ENCODE measurements around the gene ARHGEF2.

The ARHGEF2 gene

DNA sequence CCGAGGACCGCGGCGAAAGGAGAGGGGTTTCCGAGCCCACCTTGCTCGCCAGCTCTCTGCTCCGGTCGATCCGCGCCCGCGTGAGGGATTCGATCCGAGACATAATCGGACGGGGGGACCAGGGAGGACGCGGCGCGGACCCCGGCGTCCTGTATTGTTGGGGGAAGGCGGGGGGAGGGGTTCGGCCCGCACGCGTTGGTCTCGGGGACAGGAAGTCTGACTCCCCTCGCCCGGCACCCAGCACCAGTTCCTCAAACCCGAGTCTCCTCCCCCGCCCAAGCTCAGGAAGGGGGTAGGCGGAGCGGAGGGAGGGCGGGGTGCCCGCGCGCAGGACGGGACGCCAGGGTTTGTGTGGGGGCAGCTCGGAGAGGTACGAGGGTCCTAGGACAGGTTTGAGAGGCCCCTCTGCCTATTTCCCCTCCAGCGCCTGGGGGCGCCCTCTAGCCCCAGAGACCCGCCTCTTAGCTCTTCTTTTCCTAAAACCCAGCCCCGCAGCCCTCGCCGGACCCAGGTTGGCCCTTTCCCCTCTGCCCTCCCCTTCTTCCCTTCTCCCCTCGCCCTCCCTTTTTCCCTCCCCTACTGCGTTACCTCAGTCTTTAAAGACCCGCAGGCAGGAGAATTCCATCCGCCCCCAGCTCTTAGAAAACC, at the start of gene ARHGEF2:
TSS of gene ARHGEF2 (minus strand) at position 223 of the 648 bp plus-strand sequence. CDS start at position 103, 120 bp downstream.
- peak in 47 of 58 donors; percentile 17 to 71 (median 50) for DNase-seq

DNA sequence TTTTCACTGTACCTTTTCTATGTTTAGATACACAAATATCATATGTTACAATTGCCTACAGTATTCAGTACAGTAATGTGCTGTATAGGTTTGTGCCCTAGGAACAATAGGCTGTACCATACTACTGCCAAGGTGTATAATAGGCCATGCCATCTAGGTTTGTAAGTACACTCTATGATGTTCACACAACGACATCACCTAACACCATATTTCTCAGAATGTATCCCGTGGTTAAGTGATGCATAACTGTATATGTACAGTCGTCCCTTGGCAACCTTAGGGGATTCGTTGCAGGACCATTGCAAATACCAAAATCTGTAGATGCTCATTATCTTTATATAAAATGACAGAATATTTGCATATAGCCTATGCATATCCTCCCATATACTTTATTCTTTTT, 48.2 kb upstream of the ARHGEF2 start:
- no peak for DNase-seq

DNA sequence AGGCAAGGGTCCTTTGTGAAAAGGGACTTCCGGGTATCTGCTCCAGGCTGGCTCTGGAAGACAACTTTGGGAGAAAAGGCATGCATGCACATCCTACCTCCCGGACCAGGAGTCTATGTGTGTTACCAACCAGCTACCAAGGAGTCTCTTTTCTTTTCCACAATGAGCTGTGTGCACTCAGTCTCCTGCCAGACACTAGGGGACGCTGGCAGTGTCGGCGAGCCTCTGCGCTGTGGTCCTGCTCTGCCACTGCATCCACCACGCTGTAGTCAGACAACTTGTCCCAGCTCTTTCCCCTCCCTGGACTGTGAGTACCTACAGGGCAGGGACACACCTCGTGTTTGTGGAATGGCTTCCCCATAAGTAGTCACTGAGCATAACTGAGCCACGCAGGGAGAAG, 47.5 kb upstream of the ARHGEF2 start:
- DNase-seq, result peak in 11 of 58 donors; percentile 1 to 13 (median 7)

DNA sequence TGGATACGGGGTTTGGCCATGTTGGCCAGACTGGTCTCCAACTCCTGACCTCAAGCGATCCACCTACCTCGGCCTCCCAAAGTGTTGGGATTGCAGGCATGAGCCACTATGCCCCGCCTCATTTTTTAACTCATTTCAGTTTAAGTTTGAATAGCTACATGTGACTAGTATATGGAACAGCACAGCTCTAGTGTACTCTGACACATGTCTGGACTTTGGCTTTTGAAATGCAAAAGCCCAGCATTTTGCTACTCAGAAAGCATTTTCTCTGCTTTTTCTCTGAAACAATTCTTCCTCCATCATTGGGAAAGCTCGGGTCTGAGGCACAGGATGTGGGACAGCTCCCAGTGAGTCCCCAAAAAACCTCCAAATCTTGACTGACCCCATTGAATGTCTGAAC, 46.5 kb upstream of the ARHGEF2 start:
- no peak for DNase-seq

DNA sequence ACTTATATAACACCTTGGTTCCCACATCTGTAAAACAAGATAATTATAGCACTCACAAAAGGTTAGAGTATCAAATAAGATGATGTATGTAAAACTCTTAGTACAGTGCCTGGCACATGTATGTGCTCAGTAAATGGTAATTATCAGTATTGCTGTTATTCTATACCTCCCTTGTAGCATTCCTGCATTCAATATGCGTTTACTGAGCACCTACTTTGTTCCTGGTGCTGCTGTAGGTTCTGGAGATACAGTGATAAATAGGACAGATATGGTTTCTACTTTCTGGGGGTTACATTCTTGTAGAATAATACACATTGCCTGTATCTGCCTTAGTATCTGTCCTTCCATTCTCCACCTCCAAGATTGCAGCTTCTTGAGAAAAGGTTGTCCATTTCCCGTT, 43.6 kb upstream of the ARHGEF2 start:
- DNase-seq, result no peak

DNA sequence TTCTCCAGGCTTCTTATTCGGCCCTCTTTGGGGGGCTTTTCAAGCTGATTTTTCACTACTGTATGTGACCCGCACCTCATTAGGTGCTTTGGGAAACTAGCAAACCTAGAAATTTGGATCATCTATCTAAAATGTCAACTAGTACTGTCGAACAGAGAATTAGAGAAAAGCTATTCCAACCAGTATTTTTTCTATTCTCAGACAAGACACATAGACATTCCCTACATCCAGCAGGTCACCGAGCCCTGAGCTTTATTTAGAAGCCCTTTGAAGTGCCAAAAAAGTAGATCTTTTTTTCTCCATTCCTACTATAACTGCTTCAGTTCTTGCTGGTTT, 42.7 kb upstream of the ARHGEF2 start:
- no peak for DNase-seq

DNA sequence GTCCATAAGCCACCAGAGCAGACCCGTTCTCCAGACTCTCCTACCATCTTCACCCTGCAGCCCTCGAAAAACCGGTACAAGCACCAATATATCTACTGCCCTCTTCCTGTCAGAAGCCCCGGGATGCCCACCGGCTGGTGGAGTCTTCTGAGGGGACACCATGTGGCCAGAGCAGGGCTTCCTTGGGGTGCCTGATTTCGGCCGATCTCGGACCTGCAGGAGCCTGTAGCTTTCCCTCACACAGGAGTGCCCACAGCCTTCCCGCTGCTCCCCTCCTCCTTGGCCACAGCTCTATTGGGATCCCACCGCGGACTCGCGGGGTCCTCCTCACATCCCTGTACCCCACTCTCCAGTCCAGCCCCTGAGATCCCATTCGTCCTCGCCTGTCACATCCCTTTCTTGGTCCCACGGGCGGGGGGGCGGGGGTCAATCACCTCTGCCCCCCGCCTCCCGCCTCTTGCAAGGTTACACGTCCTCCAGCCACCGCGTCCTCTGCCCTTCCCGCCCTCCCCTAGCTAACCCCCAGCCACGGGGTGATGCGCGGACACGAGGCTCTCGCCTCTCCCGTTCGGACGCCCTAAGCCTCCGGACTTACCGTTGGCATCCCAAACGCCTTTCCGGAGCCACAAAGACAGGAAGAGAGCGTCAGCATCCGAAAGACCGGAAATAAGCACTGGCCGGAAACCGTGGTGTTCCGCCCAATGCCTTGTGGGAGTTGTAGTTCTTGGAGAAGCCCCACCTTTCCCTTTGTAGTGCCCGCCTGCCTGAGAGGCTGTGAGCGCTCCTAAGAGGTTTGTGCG, 42.1 kb upstream of the ARHGEF2 start, which contains the start of gene SSR2:
TSS of gene SSR2 (minus strand) at position 659 of the 800 bp plus-strand sequence. CDS start 784 bp downstream, outside the sequence.
- peak in 57 of 58 donors; percentile 26 to 95 (median 82) for DNase-seq

DNA sequence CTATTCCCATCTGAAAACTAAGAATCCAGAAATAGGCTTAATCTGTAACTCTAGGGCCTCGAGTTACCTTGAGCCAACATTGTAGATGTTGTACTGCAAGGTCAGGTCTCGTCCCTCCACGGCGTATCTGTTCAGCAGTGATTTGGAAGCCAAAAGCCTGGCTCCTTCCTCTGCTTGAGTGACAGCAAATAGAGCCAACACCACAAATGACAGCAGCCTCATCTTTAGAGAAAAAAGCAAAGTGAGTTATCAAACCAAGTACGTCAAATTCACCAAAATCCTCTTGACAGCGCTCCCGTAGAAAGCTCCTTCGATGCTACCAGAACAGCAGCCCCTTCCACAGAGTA, 41.6 kb upstream of the ARHGEF2 start:
- no peak for DNase-seq

DNA sequence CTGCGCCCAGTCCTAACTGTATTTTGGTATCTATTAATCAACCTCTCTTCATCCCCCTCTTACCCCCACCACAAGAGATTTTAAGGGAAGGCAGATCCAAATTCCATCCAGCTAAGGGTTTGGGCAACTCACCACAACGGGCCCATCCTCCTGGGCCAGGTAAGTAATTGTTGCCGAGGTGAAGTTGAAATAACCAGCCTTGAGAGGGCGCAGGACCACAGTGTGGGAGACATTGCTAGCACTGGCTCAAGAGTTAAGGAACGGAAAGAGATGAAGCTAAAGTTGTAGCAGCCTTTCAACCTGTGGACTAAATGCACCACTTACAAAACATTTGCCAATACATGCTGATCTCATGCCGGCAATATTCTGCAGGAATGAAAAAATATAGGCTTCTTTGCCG, 36.5 kb upstream of the ARHGEF2 start:
- no peak for DNase-seq

DNA sequence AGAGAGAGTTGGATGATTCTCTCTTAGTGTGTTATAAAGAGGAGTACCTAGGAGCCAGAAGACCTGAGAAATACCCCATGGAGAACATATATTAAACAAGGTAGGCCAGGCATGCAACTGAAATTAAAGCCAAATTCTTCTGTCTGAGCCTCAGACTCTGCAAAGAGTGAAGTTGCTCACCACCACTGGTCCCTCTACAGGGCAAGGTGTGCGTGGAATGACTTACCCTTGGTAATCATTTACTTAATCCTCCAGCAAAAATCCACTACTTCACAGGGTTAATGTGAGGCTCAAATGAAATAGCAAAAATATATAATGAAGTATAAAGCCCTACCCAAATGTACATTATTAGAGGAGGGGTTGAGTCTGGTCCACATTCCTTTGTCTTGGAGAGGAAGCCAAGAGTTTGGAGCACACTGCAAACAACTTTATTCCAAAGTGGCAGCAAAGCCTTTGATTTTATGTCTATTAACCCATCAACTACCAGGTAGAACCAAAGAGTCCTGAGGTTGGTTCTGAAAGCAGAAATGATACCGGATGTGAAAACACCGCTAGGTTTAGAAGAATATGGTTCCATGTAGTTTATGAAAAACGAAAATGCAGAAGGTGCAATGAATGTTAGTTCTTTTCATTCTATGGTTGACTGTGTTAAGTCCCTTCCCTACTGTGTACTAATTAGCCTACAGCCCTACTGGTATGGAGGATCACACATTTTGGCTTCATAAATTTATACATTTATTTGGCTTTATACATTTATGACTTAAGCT, 33.9 kb upstream of the ARHGEF2 start:
- DNase-seq, result no peak

DNA sequence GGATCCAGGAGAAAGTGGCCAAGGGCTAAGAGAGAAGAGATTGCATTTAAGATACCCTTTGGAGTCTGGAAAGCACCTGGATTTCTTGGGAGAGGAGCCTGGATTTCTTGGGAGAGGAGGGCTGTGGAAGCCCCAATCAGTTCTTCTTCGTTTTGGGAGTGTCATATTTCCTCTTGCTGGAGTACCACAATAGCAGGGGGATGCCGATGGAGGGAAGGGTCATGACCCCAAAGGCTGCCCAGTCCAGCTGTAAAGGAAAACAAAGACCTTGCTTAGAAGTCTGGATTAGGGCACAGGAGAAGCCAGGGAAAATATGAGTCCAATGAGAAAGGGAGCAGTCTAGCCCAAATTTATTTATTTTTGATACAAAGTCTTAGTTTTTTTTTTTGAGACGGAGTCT, 31.1 kb upstream of the ARHGEF2 start:
- DNase-seq, result no peak

DNA sequence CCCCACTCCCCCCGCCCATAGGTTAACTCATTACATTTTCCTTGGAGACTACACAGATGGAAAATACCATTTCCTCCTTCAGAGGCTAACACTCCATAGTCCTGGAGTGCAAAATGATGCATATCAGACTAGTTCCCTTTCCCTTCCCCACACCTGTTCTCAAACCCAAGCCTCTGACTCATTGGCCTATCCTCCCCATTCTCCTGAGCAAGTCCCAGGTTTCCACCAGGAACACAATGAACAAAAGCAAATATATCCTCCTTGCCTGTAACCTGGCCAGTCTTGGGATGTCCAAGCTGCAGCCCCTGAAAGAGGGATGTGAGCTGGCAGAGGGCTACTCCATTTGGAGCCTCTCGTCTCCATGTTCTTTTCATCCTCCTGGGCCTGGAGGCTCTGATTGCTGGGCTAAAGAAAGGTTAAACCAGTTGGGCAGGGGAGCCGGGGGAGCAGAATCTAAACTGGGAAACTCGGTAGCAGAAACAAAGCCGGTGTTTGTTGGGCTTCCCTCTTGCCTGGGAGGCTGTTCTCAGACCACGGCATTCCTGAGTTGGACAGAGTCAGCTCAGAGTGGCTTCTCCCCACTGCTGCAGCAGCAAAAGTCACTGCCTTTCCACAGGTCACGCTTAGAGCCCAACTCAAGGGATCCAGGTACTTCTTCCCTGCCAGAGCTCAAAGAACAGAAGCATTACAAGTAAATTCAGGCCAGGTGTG, 28.5 kb upstream of the ARHGEF2 start:
- DNase-seq, result no peak

DNA sequence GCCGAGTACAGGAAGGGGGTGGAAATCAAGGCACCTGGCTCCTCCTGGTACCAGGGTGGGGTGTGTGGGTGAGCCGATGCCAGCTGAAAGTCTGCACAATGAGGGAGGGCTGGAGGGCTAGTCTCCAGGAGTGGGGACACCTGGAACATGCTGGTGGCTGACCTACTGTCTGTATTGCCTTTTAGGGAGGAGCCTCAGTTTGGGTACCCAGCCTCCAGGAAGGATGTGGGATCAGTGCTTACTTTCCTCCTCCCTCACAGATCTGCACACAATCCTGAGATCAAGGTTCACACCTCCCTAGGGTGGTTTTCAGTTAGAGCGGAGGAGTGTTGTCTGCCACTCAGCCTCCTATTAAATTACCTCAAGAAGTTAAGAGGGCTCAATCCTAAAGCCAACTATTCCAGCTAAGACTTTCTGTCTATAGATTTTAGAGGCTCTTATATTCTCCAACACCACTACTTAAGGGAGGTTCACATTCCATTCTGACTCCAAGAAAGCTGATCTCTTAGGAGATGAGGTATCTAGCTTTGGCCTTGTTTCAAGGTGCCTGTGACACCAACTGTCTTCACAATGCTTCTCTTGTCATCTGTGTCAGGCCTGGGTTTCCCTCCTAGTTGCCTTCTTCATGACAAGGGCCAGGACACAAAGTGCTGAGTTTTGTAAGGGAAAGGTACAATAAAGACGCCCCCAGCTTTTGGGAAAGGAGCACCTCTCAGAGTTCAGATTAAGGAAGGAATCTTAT, 26.7 kb upstream of the ARHGEF2 start:
- DNase-seq, result no peak

DNA sequence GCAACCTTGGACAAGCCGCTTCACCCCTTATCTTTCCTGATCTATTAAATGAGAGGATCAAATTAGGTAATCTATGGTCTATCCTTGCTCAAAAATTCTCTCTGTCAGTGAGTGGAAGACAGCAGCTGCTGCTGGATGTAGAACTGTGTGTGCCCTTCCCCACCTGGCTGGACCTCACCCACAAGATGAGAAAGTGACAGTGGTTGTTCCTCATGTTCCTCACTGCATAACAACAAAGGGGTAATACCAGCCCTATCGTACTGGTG, 25.5 kb upstream of the ARHGEF2 start:
- no peak for DNase-seq

DNA sequence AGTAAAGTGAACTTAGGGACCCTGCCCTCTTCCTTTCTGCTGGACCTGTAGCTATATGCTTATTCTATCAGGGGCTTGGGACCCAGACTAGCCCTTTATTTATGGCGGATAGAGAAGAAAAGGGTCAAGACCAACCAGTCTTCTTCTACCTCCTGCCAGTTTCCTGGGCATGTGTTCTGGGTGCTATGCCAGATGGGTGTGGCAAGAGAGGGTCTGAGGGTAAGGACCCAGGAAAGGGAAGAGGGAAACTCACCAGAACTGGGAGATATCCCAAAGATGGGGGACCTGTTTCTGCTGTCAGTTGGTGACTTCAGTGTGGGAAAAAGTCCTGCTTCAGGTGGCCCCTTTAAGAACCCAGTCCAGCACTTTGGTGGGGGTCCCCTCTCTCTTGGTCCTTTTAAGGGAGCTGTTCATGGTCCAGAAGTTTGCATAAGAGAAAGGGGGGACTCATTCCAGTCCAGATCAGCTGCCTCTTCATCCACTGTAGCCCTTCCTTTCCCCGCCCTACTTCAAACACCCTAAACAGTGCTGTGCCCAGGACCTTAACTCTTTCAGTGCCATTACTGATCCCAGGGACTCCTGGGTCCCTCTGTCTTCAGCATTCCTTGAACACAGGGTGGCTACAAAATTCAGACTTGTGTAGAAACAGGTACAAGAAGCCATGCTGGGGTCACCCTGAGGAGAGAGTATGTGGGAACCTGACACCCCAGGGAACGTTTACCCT, 24.0 kb upstream of the ARHGEF2 start:
- DNase-seq, result no peak

DNA sequence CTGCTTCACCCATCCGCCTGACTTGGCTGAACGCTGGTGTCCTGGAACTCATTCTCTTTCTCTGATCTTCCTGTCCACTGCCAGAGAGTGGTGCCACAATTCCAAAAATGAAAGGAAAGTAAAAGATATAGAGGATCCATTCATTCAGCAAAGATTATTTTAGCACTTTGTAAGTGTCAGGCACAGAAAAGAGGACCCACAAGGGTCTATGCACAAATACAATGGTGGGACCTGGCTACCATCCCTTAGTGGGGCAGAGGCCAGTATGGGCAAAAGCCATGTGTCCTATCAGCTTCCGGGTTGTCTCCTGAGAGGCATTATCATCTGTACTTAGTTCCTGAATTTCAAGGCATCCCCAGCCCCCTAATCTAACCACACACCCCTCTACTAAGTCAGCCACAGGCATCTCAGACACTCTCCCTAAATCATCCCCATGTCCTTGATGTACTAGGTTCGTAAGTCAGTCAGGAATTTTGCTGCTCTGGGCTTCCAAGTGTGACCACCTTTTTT, 23.4 kb upstream of the ARHGEF2 start:
- DNase-seq, result no peak

DNA sequence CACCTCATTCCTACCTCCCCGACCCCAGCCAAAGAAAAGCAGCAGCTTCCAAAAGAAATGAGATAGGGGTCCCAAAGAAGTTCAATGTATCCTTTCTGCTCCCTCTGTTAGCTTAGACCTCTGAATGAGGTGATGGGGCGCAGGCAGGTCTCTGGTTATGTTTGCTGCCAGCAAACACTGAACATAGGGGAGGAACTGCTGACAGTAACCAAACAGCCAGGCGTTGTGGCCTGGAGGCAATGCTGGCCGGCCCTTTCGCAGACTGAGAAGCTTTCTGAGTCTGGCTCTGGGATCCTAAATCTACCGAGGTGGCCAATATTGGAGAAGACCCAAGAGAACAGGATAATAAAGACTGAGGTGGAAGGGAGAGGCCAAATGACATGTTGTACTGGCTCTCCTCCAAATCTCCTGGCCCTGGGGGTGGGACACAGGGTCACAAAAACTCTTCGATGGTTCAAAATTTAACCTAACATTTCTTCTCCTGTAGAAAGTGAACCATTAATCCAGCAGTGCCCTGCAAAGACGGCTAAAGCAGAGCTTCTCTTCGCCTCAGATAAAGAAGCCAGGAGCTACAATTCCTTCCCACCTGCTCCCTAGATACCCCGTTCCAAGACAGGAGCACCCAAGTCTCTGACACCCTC, 22.8 kb upstream of the ARHGEF2 start:
- no peak for DNase-seq

DNA sequence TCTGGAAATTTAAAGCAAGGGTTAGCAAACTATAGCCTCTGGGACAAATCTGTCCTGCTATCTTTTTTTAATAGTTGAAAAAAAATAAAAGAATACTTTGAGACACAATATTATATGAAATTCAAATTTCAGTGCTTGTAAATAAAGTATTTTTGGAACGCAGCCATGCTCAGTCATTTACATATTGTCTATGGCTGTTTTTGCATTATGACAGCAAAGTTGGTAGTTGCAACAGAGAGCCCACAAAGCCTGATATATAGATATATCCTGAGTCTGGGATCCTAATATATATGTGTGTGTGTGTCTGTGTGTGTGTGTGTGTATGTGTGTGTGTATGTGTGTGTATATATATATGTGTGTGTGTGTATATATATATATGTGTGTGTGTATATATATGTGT, 21.6 kb upstream of the ARHGEF2 start:
- no peak for DNase-seq

DNA sequence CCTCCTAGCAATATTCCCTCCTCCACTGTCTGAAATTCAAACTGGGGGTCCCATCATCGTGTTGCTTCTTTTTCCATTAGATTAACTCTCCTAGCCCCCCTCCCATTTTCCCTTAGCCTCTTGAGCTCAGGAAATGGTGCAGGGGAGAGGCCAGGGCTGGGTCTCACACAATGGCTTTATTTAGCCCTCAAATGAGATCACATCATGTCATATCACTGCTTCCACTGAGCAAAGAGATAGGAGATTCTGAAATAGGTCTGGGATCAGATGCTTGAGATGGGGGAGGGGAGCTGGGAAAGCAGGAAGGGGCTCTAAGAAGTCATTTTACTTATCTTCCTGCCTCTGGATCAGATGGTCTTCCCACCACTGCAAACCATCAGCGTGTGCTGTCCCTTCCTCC, 17.8 kb upstream of the ARHGEF2 start:
- no peak for DNase-seq

DNA sequence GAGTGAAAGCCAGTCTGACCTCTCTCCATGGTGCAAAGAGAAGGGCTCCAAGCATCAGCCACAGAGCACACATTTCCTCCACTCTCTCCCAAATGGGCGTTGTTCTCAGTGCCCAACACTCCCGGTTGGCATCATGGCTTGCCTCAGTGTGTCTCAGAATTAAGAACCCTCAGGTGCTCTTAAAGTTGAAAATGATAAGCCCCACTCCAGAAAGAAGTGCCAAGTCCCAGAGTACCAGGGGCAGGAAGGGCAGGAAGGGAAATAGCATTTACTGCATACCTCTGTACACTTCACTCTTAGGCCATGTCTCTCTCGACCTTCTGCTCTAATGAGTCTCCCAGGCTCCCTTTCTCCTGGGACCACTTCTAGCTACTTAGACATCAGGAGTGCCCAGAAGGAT, 15.2 kb upstream of the ARHGEF2 start:
- no peak for DNase-seq
